Measurements from ENCODE around the gene FMN2. TPM values are rescaled to one million over a fixed set of nuclear protein-coding genes. Genes with fewer than 3 reads are reported as not detected.
"Not testable (repeated sequence)": the region's sequence is repeated elsewhere in the genome, so short reads cannot be mapped to it uniquely, and the experiment has no call there.

Gene FMN2
- polyA plus RNA-seq, 3 donors, result 0.37 to 3.0 (median 0.56) TPM

- H3K27ac ChIP-seq (ENCODE audit: low read depth, low read length), result no peak overlapping the region
- WGBS, 3 donors, result 57 to 61% (median 60%) methylated on average over 3 of the region's 3 CpGs
Observed at GRCh38 chr1:240314845-240315801, 223.4 kb downstream of the FMN2 start.

- 85 to 86% (median 86%) methylated on average over 3 of the region's 3 CpGs for WGBS, 3 donors
- no peak overlapping the region for H3K27ac ChIP-seq (ENCODE audit: low read depth, low read length)
Observed at GRCh38 chr1:240319998-240320397, 228.3 kb downstream of the FMN2 start.

- 27 to 61% (median 59%) methylated on average over 5 of the region's 5 CpGs for WGBS, 3 donors
- no peak overlapping the region for H3K27ac ChIP-seq (ENCODE audit: low read depth, low read length)
Observed at GRCh38 chr1:240320659-240321058, 229.0 kb downstream of the FMN2 start.

GRCh38 chr1:240322943-240323342 lies 231.3 kb downstream of the FMN2 start:
- H3K27ac ChIP-seq (ENCODE audit: low read depth, low read length), result no peak overlapping the region
- 71 to 77% (median 72%) methylated on average over 4 of the region's 4 CpGs for WGBS, 3 donors

GRCh38 chr1:240328382-240328781 lies 236.7 kb downstream of the FMN2 start:
- H3K27ac ChIP-seq (ENCODE audit: low read depth, low read length), result not testable (repeated sequence)
- 82 to 91% (median 83%) methylated on average over 1 of the region's 1 CpG for WGBS, 3 donors

- no peak overlapping the region for H3K27ac ChIP-seq (ENCODE audit: low read depth, low read length)
- WGBS, 3 donors, result 69 to 81% (median 80%) methylated on average over 6 of the region's 6 CpGs
Observed at GRCh38 chr1:240329443-240329842, 237.8 kb downstream of the FMN2 start.

GRCh38 chr1:240332672-240333071 lies 241.0 kb downstream of the FMN2 start:
- 37 to 50% (median 42%) methylated on average over 3 of the region's 3 CpGs for WGBS, 3 donors
- no peak overlapping the region for H3K27ac ChIP-seq (ENCODE audit: low read depth, low read length)

- 43 to 66% (median 53%) methylated on average over 5 of the region's 5 CpGs for WGBS, 3 donors
- no peak overlapping the region for H3K27ac ChIP-seq (ENCODE audit: low read depth, low read length)
Observed at GRCh38 chr1:240337781-240338180, 246.1 kb downstream of the FMN2 start.

- H3K27ac ChIP-seq (ENCODE audit: low read depth, low read length), result no peak overlapping the region
- WGBS, 3 donors, result 89 to 93% (median 89%) methylated on average over 9 of the region's 9 CpGs
Observed at GRCh38 chr1:240338837-240339236, 247.2 kb downstream of the FMN2 start.

- H3K27ac ChIP-seq (ENCODE audit: low read depth, low read length), result no peak overlapping the region
- WGBS, 3 donors, result 64 to 73% (median 69%) methylated on average over 6 of the region's 6 CpGs
Observed at GRCh38 chr1:240341365-240342250, 249.9 kb downstream of the FMN2 start.

- WGBS, 3 donors, result 61 to 70% (median 66%) methylated on average over 3 of the region's 3 CpGs
- H3K27ac ChIP-seq (ENCODE audit: low read depth, low read length), result no peak overlapping the region
Observed at GRCh38 chr1:240342251-240342625, 250.6 kb downstream of the FMN2 start.

GRCh38 chr1:240343045-240343444 lies 251.4 kb downstream of the FMN2 start:
- no peak overlapping the region for H3K27ac ChIP-seq (ENCODE audit: low read depth, low read length)
- WGBS, 3 donors, result 60 to 68% (median 62%) methylated on average over 2 of the region's 2 CpGs

- H3K27ac ChIP-seq (ENCODE audit: low read depth, low read length), result no peak overlapping the region
Observed at GRCh38 chr1:240343966-240344365, 252.3 kb downstream of the FMN2 start.

- no peak overlapping the region for H3K27ac ChIP-seq (ENCODE audit: low read depth, low read length)
Observed at GRCh38 chr1:240344918-240345317, 253.2 kb downstream of the FMN2 start.

GRCh38 chr1:240349695-240350094 lies 258.0 kb downstream of the FMN2 start:
- WGBS, 3 donors, result 52 to 85% (median 78%) methylated on average over 2 of the region's 2 CpGs
- no peak overlapping the region for H3K27ac ChIP-seq (ENCODE audit: low read depth, low read length)

- no peak overlapping the region for H3K27ac ChIP-seq (ENCODE audit: low read depth, low read length)
- WGBS, 3 donors, result 54 to 82% (median 80%) methylated on average over 1 of the region's 1 CpG
Observed at GRCh38 chr1:240350910-240351331, 259.2 kb downstream of the FMN2 start.

GRCh38 chr1:240351690-240352089 lies 260.0 kb downstream of the FMN2 start:
- no peak overlapping the region for H3K27ac ChIP-seq (ENCODE audit: low read depth, low read length)
- 84 to 91% (median 84%) methylated on average over 1 of the region's 1 CpG for WGBS, 3 donors

- WGBS, 3 donors, result 45 to 63% (median 46%) methylated on average over 5 of the region's 5 CpGs
Observed at GRCh38 chr1:240352769-240353168, 261.1 kb downstream of the FMN2 start.

GRCh38 chr1:240356568-240356967 lies 264.9 kb downstream of the FMN2 start:
- no peak overlapping the region for H3K27ac ChIP-seq (ENCODE audit: low read depth, low read length)
- WGBS, 3 donors, result 82% methylated on average over 1 of the region's 1 CpG

More at GRCh38 chr1:240352769-240353168, 261.1 kb downstream of the FMN2 start:
- no peak overlapping the region for H3K27ac ChIP-seq (ENCODE audit: low read depth, low read length)
